ENCODE results near the gene C11orf91. TPM values are rescaled to one million over a fixed set of nuclear protein-coding genes. Genes with fewer than 3 reads are reported as not detected.
"Not testable (repeated sequence)": the region's sequence is repeated elsewhere in the genome, so short reads cannot be mapped to it uniquely, and the experiment has no call there.

Gene C11orf91
- polyA plus RNA-seq, 1 donor, result not detected

DNA sequence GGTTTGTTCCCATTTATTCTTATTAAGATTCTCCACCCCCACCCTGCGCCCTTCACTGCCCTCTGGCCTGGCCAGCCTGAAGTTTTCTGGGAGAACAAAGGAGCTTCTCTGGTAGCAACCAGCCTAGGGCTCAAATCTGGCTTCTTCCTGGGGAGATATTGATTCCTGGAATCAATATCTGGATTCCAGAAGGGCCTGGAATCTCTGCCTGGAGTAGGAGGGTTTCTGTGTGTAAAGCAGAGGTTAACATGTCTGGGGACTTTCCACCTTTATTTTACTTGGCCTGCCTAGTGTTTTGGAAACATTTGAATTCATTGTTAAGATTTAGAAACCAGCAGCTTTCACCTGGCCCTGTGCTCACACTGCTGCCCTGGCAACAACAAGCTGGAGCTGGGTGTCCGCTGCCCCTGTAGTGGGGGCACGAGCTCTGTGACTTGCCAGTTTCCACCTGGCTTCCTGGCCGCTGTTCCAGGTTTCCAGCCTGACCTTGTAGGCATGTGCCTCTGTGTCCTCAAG lies 5.5 kb downstream of the C11orf91 start:
- DNase-seq, result no peak

DNA sequence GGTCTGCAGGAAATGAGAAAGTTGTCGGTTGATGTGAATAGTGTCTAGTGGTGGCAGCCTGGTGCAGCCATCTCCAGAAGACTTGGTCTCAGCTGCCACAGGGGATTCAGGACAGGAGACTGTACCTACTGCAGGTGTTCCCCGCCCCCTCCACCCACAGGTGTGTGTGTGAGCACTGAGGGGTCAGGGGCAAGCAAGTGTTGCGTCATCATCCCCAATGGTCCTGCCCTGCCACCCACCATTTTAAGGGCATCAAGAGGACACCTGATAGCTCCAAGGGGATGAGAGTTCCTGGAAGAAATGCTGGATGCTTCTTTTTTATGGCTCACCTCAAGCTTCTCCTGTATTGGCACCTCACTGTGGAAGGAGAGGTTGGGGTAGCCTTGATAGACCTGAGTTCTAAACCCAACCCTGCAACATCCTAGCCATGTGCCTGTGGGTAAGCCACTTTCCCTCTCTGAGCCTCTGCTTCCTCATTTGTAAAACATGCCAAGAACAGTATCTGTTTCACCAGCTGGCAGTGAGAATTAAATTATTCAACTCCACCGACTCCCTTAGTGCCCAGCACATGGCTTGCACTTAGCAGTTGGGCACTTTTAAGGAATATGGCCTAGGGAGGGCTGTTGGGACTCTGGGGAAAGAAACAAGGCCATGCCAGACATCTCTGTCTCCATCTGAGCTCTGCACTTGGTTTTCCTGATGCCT lies 6.1 kb downstream of the C11orf91 start:
- DNase-seq, result no peak

DNA sequence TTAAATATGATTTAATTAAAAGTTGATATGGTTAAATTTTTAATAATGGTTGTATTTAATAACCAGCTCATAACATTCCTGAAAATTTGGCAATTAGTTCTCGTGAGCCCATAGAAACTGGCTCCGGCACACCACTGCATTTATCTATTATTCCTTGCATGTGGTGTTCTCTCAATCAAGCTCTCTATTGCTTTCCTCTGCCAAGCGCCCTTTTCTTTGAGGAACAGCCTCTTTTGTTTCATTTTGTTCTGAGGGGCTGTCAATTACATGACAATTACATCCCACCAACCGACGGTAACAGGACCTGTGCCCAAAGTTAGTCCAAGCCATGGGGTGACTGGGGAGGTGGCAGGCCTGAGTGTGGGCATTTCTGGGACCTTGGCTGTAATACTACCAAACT lies 8.1 kb downstream of the C11orf91 start:
- no peak for DNase-seq

DNA sequence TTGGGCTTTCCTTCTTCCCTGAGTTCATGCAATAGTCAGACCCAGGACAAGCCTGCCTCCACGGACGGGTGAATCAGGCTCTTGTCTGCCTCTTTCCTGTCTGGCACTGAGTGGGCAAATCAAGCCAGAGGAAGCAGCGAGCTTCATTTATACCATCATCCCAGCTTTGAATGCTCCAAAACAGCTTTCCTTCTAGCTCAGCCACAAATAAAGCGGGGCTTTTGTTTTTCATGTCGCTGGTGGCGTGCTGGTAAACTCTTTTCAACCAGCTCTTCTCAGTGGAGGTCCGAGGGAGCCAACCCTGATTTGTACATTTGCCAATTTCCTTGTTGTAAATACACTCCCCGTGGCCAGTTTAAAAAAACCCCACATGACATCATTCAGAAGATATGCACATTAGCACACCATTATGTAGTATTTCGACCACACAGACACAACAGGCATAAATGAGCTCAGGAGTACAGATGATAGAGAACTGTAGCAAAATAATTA lies 8.6 kb downstream of the C11orf91 start:
- peak; percentile 63 for DNase-seq

DNA sequence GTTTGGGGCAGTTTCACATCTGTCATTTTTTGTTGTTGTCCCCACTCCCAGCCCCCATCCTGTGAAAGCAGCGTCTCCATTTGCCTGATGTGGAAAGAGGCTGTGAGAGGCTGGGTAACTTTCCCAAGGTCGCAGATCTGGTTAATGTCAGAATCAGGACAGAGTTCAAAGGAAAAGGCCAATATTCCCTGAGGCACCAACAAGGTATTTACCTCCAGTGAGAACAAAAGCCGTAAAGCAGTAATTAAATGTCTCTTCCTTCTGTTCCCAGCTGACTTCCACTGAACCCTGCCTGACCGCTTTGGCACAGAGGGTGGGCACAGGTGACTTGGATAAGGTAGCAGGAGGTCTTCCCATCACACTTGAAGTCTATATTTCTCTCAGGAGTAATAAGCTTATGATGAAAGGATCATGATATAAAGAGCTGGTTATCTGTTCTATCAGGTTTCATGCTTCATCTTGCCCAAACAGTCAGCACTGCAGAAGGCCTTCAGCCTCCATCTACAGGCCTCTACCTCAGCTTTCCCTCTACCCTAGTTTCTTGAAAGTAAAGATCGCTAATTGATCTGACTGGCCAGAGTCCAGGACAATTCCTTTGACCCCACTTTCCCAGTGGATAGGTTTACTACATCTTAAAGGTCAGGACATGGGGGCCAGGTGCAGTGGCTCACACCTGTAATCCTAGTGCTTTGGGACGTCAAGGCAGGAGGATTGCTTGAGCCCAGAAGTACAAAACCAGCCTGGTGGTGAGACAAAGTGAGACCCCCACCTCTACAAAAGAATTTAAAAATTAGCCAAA lies 9.4 kb downstream of the C11orf91 start:
- no peak for DNase-seq

DNA sequence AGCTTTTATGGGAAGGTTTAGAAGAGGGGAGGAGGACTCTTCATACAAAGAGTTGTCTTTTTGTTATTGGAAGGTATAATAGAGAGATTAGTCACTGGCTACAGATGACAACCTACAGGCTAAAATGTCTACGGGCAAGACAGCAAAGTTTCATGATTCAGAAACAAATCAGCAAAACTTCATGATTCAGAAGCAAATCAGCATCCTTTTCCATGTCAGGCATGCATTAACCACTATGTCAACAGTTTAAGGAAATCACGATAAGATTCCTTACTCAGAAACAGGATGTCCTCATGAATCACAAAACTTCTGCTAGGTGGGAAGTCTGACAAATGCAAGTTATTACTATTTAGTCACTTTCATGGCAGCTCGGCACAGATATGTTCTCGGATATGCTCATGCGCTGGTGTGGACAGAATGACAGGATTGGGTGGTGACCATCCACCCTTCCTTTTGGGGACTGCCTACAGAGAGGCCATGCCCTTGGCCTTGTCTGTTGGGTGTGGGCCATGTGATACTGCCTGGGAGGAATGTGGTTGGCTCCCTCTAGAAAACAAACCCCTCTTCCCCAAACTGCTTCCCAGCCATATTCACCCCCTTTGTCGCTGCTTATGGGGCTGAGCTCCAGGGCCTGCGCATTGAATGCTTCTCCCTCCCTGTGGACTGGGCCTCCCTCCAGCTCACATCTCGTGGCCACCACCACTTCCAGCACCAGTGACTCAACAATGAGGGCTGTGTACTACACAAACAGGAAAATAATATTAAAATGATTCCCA lies 10.1 kb downstream of the C11orf91 start:
- DNase-seq, result no peak

DNA sequence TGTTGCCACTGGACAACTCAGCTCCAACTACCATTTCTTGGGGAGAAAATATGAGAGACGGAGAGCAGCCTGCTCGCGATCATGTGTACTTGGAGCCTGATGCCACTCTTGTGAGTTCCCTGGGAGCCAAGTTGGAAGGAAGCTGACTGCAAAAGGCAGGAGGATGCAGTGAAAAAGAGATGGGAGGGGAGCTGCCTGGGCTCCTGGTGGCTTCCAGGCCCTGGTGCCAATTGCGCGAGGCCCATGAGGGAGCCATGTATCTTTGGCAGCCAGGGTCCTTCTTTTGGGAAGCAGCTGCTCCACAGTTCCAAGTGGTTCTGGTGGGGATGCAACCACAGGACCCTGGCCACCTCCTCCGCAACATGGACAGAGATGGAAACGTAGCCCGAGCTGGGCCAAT lies 11.1 kb downstream of the C11orf91 start:
- DNase-seq, result no peak

DNA sequence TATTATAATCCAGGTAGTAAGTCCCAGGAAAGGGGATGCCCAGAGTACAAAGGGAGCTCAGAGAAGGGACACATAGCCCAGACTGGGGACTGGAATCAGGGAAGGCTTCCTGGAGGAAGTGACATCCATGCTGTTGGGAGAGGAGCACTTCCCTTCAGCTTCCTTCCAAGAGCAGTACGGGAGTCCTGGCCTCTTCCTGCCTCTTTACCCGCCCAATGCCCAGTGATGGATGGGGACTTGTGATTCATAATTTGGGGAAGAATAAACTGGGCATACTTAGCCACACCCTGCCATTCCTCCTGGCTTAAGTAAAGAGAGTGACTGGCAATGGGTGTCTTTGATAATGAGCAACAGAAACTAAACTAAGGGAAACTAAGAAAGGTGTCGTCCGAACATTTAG lies 11.5 kb downstream of the C11orf91 start:
- DNase-seq, result no peak

DNA sequence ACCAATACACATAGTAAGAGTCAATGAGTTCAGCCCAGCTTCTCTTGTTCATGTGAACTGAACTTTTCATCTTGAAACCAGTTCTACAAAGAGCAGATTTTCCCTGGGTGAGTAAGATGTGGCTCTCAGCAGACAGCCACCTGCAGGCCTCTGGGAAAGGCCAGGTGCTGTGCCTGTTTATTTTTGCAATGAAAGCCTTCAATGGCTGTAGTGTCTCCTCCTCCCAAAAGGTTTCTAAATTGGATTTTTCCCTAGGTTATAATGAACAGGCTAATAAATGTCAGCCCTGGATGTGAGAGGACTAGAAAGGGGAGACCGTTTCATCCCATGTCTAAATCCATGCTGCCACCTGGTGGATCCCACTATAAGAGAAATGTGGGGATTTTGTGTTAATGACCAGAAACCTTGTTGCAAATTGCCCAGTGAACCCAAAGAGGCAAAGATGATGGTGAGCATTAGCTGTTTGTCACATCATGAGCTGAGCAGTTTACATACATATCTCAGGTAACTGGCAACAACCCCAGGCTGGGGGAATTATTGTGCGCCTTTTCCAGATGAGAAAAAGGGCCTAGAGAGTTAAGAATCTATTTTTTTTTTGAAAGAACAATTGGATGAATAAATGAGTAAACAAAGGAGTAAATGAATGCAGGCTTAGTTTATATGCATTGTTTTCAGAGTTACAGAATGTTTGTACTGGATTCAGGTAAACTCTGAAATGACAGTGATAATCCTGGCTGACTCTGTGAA lies 12.7 kb downstream of the C11orf91 start:
- DNase-seq, result peak; percentile 59

DNA sequence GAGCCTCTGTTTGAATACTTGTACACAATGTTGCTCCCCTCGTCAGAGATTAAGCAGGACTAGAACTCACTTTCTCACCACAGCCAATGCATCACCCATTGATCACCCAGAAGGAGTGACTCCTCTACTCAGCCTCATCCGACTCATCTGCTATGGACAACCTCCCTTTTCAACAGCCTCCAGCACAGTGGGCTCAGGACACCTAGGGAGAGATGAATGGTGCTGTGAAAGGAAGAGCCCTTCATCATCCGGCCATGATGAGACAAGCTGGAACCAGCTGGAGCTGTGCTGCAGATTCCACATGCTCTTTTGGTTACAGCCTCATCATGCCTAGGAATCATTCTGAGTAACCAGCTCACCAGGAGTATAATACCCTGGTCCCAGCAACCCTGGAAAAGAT lies 15.5 kb downstream of the C11orf91 start:
- no peak for DNase-seq

DNA sequence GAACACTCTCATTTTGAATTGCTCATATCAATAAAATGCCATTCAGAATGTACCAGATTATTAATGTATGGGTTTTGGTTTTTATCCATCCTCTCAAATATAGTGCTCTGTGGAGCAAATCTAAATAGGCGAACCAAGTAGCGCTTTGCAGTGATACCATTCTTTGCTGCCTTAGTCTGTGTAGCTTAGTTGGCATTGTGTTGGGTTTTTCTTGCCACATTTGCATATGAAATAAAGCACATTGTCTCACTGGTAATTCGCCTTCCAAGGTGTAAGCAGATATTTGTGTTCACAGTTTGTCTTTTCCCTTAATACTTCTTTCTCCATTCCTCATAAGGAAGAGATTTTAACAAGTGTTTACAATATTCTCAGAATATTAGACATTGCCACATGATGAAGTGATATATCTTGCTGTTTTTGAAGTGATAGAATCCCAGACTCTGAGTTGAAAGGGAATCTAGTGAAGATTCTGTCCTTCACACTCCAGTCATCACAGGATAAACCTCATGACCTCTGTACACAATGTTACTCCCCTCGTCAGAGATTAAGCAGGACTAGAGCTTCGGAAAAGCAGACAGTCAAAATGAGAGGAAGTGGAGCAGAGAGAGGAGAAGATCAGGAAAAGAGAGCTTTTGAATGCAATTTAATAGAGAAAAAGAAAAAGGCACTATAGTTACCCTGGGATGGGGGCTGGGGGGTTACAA lies 16.5 kb downstream of the C11orf91 start:
- no peak for DNase-seq

DNA sequence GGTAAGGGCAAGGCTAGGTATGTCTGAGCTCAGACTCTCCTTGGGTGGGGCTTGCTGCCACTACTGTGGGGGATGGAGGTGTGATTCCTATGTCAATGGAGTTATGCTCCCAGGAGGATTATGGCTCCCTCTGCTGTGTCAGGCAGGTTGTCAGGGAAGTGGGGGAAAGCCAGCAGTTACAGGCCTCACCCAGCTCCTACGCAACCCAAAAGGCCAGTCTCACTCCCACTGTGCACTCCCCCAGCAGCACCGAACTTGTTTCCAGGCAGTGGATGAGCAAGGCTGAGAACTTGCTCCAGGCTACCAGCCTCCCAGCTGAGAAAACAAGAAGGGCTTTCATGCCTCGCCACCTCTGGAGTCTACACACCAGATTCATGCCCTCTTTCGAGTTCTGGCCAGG lies 18.2 kb downstream of the C11orf91 start:
- no peak for DNase-seq

DNA sequence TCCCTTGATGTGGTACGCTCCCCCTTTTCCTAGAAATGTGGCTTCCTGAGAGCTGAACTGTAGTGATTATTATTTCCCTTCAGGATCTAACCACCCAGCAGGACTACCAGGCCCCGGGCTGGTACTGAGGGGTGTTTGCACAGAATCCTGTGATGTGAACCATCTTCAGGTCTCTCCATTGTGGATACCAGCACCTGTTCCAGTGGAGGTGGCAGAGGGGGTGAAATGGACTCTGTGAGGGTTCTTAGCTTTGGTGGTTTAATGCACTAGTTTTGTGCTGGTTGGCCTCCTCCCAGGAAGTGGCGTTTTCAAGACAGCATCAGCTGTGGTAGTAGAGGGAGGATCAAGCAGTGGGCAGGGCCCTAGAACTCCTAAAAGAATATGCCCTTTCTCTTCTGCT lies 18.6 kb downstream of the C11orf91 start:
- DNase-seq, result no peak

DNA sequence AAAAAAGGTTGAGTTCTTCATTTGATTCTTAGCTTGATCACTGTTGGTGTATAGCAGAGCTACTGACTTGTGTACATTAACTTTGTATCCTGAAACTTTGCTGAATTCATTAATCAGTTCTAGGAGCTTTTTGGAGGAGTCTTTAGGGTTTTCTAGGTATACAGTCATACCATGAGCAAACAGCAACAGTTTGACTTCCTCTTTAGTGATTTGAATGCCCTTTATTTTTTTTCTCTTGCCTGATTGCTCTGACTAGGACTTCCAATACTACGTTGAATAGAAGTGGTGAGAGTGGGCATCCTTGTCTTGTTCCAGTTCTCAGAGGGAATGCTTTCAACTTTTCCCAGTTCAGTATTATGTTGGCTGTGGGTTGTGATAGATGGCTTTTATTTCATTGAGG lies 22.0 kb downstream of the C11orf91 start:
- DNase-seq, result not testable (repeated sequence)

DNA sequence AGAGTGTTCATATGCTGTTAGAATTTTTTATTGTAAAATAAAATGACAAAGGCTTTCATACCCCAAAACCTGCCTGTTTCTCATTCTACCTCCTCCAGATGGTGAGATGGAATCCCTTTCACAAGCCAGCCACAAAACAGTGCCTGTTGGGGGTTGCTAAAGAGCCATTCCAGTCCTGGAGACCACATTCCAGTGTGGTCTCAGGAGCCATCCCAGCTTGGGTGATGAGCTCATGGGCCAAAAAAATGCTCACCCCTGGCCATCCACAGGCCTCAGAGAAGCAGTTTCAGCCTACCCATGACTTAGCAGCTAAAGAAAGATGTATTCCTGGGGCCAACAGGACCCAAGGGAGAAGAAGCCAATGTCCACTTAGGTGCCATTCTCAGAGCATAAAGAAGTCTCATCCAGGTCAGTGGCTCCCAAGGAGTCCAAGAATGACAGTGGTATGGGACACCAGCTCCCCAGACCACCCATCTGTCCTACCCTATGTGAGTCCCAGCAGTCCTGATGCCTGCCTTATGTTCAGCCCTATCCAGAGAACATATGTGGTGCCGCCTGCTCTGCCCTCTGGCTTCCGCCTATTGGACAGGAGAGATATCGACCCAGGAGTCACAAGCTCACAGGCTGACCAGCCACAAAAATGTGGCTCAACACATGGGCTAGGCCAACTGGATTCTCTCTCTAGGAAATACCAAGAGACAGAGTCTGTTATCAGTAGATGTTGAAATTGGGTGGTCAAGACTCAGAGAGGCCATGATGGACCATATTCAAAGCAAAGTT lies 26.4 kb downstream of the C11orf91 start:
- no peak for DNase-seq

DNA sequence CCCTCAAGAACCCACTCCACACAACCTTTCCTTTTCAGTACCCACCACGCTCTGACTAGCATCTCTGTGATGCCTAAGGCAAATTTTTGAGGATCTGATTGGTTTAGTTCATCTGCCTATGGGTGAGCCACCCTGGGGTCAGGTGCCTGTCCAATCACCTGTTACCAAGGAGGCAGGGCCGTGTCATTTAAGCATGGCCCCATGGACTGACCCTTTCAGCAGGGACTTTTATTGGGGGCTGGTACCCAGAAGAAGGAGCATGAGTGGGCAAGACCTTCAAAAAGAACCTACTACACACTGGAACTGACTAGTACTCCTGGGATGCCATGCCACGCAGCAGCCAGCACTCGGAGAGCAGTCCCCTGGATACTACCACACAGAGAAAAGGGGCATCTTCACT lies 28.4 kb downstream of the C11orf91 start:
- DNase-seq, result no peak

DNA sequence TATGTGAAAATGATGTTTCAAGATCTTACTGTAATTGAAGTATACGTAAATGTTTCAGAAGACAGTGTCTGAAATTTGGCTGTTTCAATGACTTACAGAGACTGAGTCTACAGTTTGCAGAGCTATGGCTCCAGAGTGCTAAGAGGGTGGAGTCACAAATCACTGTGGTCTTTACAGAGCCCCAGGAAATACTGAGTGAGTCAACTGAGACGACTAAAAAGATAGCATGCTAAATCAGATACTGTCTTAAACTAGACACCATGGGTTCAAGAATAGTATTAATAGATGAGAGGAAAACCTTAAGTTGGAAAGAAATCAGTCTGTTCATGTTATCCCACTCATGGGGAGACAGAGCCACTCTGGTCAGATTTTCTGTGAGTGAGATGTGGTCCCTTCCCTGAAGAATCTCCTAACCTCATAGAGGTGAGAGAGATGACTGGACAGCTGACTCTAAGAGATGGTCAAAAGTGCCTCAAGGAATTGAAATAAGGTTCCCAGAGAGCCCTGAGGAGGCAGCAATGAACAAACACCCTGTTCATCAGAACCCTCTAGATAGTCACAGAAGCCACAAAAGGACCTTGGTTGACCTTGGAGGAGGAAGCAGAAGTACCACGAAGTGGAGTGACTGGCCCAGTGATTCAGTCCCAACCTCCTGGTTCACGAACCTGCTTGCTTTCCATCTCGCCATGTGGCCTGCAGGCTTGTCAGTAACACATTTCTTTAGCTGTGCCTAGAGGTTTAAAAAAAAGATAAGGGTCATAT lies 30.2 kb downstream of the C11orf91 start:
- no peak for DNase-seq

DNA sequence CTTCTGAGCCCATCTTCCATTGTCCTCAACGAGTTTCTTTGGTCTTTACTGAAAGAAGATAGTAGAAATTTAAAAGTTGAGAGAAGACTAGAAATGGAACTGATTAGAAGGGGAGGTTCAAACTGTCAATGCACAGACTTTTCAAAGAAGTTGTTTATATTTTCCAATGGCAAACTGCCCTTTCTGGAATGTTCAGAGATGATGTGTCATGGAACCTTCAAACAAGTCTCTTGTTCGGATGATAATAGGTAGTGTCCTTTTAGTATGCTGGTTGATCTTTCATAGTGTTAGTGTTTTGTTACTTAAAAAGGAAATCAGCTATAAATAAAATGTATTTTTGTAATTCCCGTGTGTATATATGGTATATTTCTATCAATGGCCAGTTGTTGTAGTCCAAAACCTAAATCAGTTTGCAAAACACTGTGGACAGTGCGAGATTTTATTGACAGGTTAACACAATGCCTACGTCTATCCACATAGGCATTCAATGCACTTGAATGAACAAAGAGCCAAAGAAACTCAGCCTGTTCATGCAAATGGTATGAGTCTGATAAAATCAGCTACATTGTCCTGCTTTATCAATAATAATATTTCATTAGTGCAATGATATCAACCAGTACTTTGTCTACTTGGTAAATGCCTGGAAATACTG lies 30.9 kb downstream of the C11orf91 start:
- no peak for DNase-seq

DNA sequence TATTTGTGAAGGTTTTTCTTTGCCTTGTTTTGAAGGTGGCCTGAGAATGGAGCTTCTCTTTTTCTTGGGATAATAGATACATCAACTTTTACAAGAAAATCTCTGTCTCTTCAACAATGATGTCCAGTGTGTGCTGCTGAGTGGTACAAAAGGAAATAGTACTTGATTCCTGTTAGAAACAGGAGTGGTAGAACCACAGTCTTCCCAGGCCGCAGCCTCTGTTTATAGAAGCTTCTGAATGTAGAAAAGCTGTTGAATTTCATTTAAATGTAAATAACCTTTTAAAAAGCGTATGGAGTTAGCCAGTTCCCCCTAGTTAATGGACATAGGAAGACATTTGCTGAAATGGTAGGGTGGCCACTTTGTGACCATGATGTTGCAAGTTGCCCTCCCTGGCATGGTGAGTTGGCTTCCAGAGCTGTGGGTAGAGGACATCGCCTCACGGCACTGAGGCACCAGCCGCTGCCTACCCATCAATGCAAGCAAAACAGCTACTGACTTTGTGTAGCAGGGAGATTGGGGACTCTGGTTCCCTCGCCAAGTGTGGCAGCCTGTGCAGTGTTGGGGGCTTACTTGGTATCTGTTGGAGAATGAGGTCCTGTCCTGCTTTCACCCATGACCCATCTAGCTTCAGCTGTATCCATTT lies 31.6 kb downstream of the C11orf91 start:
- DNase-seq, result no peak

All from hindlimb muscle (tissue), 1 donor.